ACC112 (cell line): ENCODE measurements around the gene HEXIM1.

Experiments
- H2AFZ ChIP-seq: fragments of 200-600 bp; sonication (generic); one replicate; pipeline ENCODE4 v1.6.0; 2017; ENCODE audit warnings: antibody characterized with exemption, low read length; ENCODE audit not compliant: unreplicated experiment
- H3K27ac ChIP-seq: fragments of 200-600 bp; sonication (generic); 2 replicates; pipeline ENCODE4 v1.5.1; 2014; ENCODE audit warnings: low read depth, mild to moderate bottlenecking, antibody characterized with exemption, low read length, moderate library complexity
- H3K27me3 ChIP-seq: fragments of 200-600 bp; sonication (generic); 2 replicates; pipeline ENCODE4 v1.6.1; 2014; ENCODE audit warnings: mild to moderate bottlenecking, antibody characterized with exemption, low read length, moderate library complexity, mixed read lengths; ENCODE audit not compliant: insufficient read depth
- H3K36me3 ChIP-seq: fragments of 200-600 bp; sonication (generic); 2 replicates; pipeline ENCODE4 v1.6.1; 2016; ENCODE audit warnings: mild to moderate bottlenecking, antibody characterized with exemption, low read length, moderate library complexity, mixed read lengths; ENCODE audit not compliant: insufficient read depth
- H3K4me1 ChIP-seq: fragments of 200-600 bp; sonication (generic); one replicate; pipeline ENCODE4 v1.6.1; 2016; ENCODE audit warnings: low read length, mixed read lengths; ENCODE audit not compliant: insufficient read depth, unreplicated experiment, control insufficient read depth
- H3K4me3 ChIP-seq: fragments of 200-600 bp; sonication (generic); 2 replicates; pipeline ENCODE4 v1.5.1; 2014; ENCODE audit warnings: mild to moderate bottlenecking, low read depth, low read length
- H3K79me2 ChIP-seq: fragments of 200-600 bp; sonication (generic); one replicate; pipeline ENCODE4 v1.6.0; 2016; ENCODE audit warnings: low read length; ENCODE audit not compliant: control insufficient read depth, unreplicated experiment, insufficient read depth

HEXIM1 gene

GRCh38 chr17:45186801-45187354 lies 38.6 kb downstream of the HEXIM1 start:
- Histone ChIP-seq H2AFZ (no peak overlapping the region), H3K36me3 (no peaks in the 10 kb centered on the region), H3K27me3 (no peaks in the 10 kb centered on the region), H3K79me2 (no peaks in the 10 kb centered on the region), H3K4me3 (no peak overlapping the region), H3K4me1 (no peaks in the 10 kb centered on the region), H3K27ac (no peak overlapping the region)

- no peak overlapping the region for H2AFZ ChIP-seq
- H3K4me3 ChIP-seq: no peak overlapping the region
- H3K79me2 ChIP-seq: no peaks in the 10 kb centered on the region
- no peaks in the 10 kb centered on the region for H3K36me3 ChIP-seq
- no peaks in the 10 kb centered on the region for H3K4me1 ChIP-seq
- H3K27me3 ChIP-seq: no peaks in the 10 kb centered on the region
- H3K27ac ChIP-seq: no peak overlapping the region
These were observed 40.7 kb downstream of the HEXIM1 start for GRCh38 chr17:45189009-45189408.

GRCh38 chr17:45190503-45191255 lies 42.4 kb downstream of the HEXIM1 start:
- H3K27me3 ChIP-seq: no peaks in the 10 kb centered on the region
- H3K36me3 ChIP-seq: no peaks in the 10 kb centered on the region
- no peak overlapping the region for H3K4me3 ChIP-seq
- H3K27ac ChIP-seq: no peak overlapping the region
- H3K79me2 ChIP-seq: no peaks in the 10 kb centered on the region
- H3K4me1 ChIP-seq: no peaks in the 10 kb centered on the region
- H2AFZ ChIP-seq: no peak overlapping the region

- no peaks in the 10 kb centered on the region for H3K79me2 ChIP-seq
These were observed 47.1 kb downstream of the HEXIM1 start for GRCh38 chr17:45195424-45195823.

GRCh38 chr17:45197108-45197507 lies 48.8 kb downstream of the HEXIM1 start:
- Histone ChIP-seq H3K27ac (no peak overlapping the region), H3K27me3 (no peaks in the 10 kb centered on the region), H3K36me3 (no peaks in the 10 kb centered on the region), H3K4me3 (no peak overlapping the region), H3K4me1 (peaks cover 27% of the 10 kb centered on the region), H2AFZ (no peak overlapping the region), H3K79me2 (no peaks in the 10 kb centered on the region)

More at GRCh38 chr17:45195424-45195823, 47.1 kb downstream of the HEXIM1 start:
- Histone ChIP-seq H3K4me3 (no peak overlapping the region), H3K27me3 (no peaks in the 10 kb centered on the region), H2AFZ (no peak overlapping the region), H3K4me1 (peaks cover 14% of the 10 kb centered on the region), H3K36me3 (no peaks in the 10 kb centered on the region), H3K27ac (no peak overlapping the region)

- Histone ChIP-seq H2AFZ (peak overlapping the region; percentile 65), H3K79me2 (no peaks in the 10 kb centered on the region), H3K4me3 (no peak overlapping the region), H3K4me1 (peaks cover 27% of the 10 kb centered on the region), H3K27ac (no peak overlapping the region), H3K27me3 (no peaks in the 10 kb centered on the region), H3K36me3 (no peaks in the 10 kb centered on the region)
These were observed 49.5 kb downstream of the HEXIM1 start for GRCh38 chr17:45197555-45198334.

GRCh38 chr17:45200701-45201100 lies 52.4 kb downstream of the HEXIM1 start:
- peaks cover 27% of the 10 kb centered on the region for H3K4me1 ChIP-seq
- no peaks in the 10 kb centered on the region for H3K36me3 ChIP-seq
- H2AFZ ChIP-seq: no peak overlapping the region

GRCh38 chr17:45201457-45201856 lies 53.2 kb downstream of the HEXIM1 start:
- H3K27ac ChIP-seq: no peak overlapping the region
- H3K4me3 ChIP-seq: no peak overlapping the region
- H2AFZ ChIP-seq: no peak overlapping the region
- H3K4me1 ChIP-seq: peaks cover 27% of the 10 kb centered on the region
- no peaks in the 10 kb centered on the region for H3K27me3 ChIP-seq
- H3K79me2 ChIP-seq: no peaks in the 10 kb centered on the region
- no peaks in the 10 kb centered on the region for H3K36me3 ChIP-seq

More at GRCh38 chr17:45200701-45201100, 52.4 kb downstream of the HEXIM1 start:
- Histone ChIP-seq H3K4me3 (no peak overlapping the region), H3K79me2 (no peaks in the 10 kb centered on the region), H3K27ac (no peak overlapping the region), H3K27me3 (no peaks in the 10 kb centered on the region)
